KOPT-K1 (cell line): ENCODE measurements around the gene RPP21.

ENCODE experiments used
- H3K27ac ChIP-seq: fragments of 200-600 bp; sonication (generic); 2 replicates; pipeline ENCODE4 v1.5.1; 2016; ENCODE audit warnings: antibody characterized with exemption, mild to moderate bottlenecking, low read depth, low read length; ENCODE audit not compliant: poor library complexity, severe bottlenecking
- H3K36me3 ChIP-seq: fragments of 200-600 bp; sonication (generic); 2 replicates; pipeline ENCODE4 v1.5.1; 2017; ENCODE audit warnings: antibody characterized with exemption, mild to moderate bottlenecking, low read length, moderate library complexity; ENCODE audit not compliant: insufficient read depth
- H3K9me3 ChIP-seq: fragments of 200-600 bp; sonication (generic); 2 replicates; pipeline ENCODE4 v1.5.1; 2017; ENCODE audit warnings: antibody characterized with exemption, low read length, mild to moderate bottlenecking; ENCODE audit not compliant: insufficient read depth, poor library complexity, severe bottlenecking

The RPP21 gene

GRCh38 chr6:30344868-30345671, at the start of gene RPP21:
RPP21 (plus strand) TSS chr6:30345156; CDS start chr6:30345172, 16 bp downstream.
- Histone ChIP-seq H3K9me3 (no peaks in the 10 kb centered on the region), H3K27ac (peak within 1 kb of the TSS; percentile 79), H3K36me3 (peaks cover 40% of the 10 kb centered on the region)

- H3K36me3 ChIP-seq, result peaks cover 65% of the 10 kb centered on the region
- peaks cover 31% of the 10 kb centered on the region for H3K9me3 ChIP-seq
- H3K27ac ChIP-seq, result no peak overlapping the region
Measured at GRCh38 chr6:30295837-30296236, 49.1 kb upstream of the RPP21 start.

- peaks cover 86% of the 10 kb centered on the region for H3K36me3 ChIP-seq
- H3K27ac ChIP-seq, result no peak overlapping the region
- peaks cover 54% of the 10 kb centered on the region for H3K9me3 ChIP-seq
Measured at GRCh38 chr6:30304002-30304401, 41.0 kb upstream of the RPP21 start.

- Histone ChIP-seq H3K27ac (no peak overlapping the region), H3K36me3 (peaks cover 92% of the 10 kb centered on the region), H3K9me3 (no peaks in the 10 kb centered on the region)
Measured at GRCh38 chr6:30311101-30311500, 33.9 kb upstream of the RPP21 start.

GRCh38 chr6:30311671-30312070, 33.3 kb upstream of the RPP21 start:
- Histone ChIP-seq H3K9me3 (no peaks in the 10 kb centered on the region), H3K27ac (no peak overlapping the region), H3K36me3 (peaks cover 92% of the 10 kb centered on the region)

GRCh38 chr6:30312266-30312665, 32.7 kb upstream of the RPP21 start:
- Histone ChIP-seq H3K9me3 (no peaks in the 10 kb centered on the region), H3K36me3 (peaks cover 92% of the 10 kb centered on the region), H3K27ac (no peak overlapping the region)

- Histone ChIP-seq H3K27ac (no peak overlapping the region), H3K36me3 (peaks cover 92% of the 10 kb centered on the region), H3K9me3 (no peaks in the 10 kb centered on the region)
Measured at GRCh38 chr6:30312676-30313321, 32.2 kb upstream of the RPP21 start.

- Histone ChIP-seq H3K27ac (no peak overlapping the region), H3K36me3 (peaks cover 87% of the 10 kb centered on the region)
Measured at GRCh38 chr6:30315156-30315555, 29.8 kb upstream of the RPP21 start.

GRCh38 chr6:30317913-30318589, 26.9 kb upstream of the RPP21 start:
- Histone ChIP-seq H3K27ac (no peak overlapping the region), H3K9me3 (no peaks in the 10 kb centered on the region), H3K36me3 (peaks cover 71% of the 10 kb centered on the region)

More at GRCh38 chr6:30315156-30315555, 29.8 kb upstream of the RPP21 start:
- no peaks in the 10 kb centered on the region for H3K9me3 ChIP-seq

GRCh38 chr6:30319146-30319835, 25.7 kb upstream of the RPP21 start:
- Histone ChIP-seq H3K9me3 (no peaks in the 10 kb centered on the region), H3K27ac (no peak overlapping the region), H3K36me3 (peaks cover 58% of the 10 kb centered on the region)

GRCh38 chr6:30321692-30322388, 23.1 kb upstream of the RPP21 start:
- Histone ChIP-seq H3K9me3 (no peaks in the 10 kb centered on the region), H3K36me3 (peaks cover 33% of the 10 kb centered on the region), H3K27ac (no peak overlapping the region)

GRCh38 chr6:30322527-30323501, 22.1 kb upstream of the RPP21 start:
- H3K27ac ChIP-seq, result no peak overlapping the region
- H3K9me3 ChIP-seq, result no peaks in the 10 kb centered on the region
- H3K36me3 ChIP-seq, result peaks cover 23% of the 10 kb centered on the region

GRCh38 chr6:30323806-30324205, 21.1 kb upstream of the RPP21 start:
- H3K36me3 ChIP-seq, result peaks cover 13% of the 10 kb centered on the region
- H3K27ac ChIP-seq, result no peak overlapping the region
- H3K9me3 ChIP-seq, result no peaks in the 10 kb centered on the region
